CD4-positive, alpha-beta T cell (primary cell): ENCODE data around the gene WDR72. TPM values are rescaled to one million over a fixed set of nuclear protein-coding genes. Genes with fewer than 3 reads are reported as not detected.

Source experiments
- ATAC-seq: fragments of 200-7000 bp; cut with Tn5 transposase; one replicate; pipeline ENCODE4 v1.10.0; 2022; ENCODE audit warnings: mild to moderate bottlenecking; ENCODE audit not compliant: poor library complexity
- CTCF ChIA-PET: fragments of 350-600 bp; sonication (Branson Sonifier 250); formaldehyde crosslinking; loops from one replicate; lab custom pipeline; 2021; ENCODE audit warnings: antibody characterized with exemption, inconsistent platforms; lab: Charles Lee
- POLR2A ChIA-PET: fragments of 350-600 bp; sonication (Branson Sonifier 250); formaldehyde crosslinking; loops from one replicate; lab custom pipeline; 2021; ENCODE audit warnings: antibody characterized with exemption, inconsistent platforms; lab: Charles Lee
- DNase-seq, 14 experiments: peaks; one replicate each; pipeline ENCODE4 v3.0.0-alpha.2; 2013 to 2020; ENCODE audit warnings: mixed read lengths in 2 of 14
- H3K27ac ChIP-seq, 2 donors: one replicate each; pipeline versions ENCODE4 v1.5.1 to v1.7.0; 2013; ENCODE audit warnings: low read length in 2 of 2, low read depth in 1 of 2, mild to moderate bottlenecking in 1 of 2
- H3K27me3 ChIP-seq, 2 experiments: 1 replicate in 1 of 2; 2 replicates in 1 of 2; pipeline versions ENCODE4 v1.6.1 to v1.7.0; 2013; ENCODE audit warnings: low read length in 2 of 2, control low read depth in 1 of 2, mild to moderate bottlenecking in 1 of 2, moderate library complexity in 1 of 2; ENCODE audit not compliant: insufficient read depth in 2 of 2, control insufficient read depth in 1 of 2
- H3K36me3 ChIP-seq: one replicate; pipeline ENCODE4 v1.6.1; 2013; ENCODE audit warnings: low read length, control low read depth; ENCODE audit not compliant: insufficient read depth
- H3K4me1 ChIP-seq: one replicate; pipeline ENCODE4 v1.6.1; 2013; ENCODE audit warnings: low read length, control low read depth; ENCODE audit not compliant: insufficient read depth
- H3K4me3 ChIP-seq: one replicate; pipeline ENCODE4 v1.5.1; 2013; ENCODE audit warnings: mild to moderate bottlenecking, low read length, moderate library complexity
- H3K9me3 ChIP-seq, 2 experiments: 1 replicate in 1 of 2; 2 replicates in 1 of 2; pipeline versions ENCODE4 v1.6.1 to v1.7.0; 2013; ENCODE audit warnings: low read length in 2 of 2, mild to moderate bottlenecking in 2 of 2, control low read depth in 1 of 2, moderate library complexity in 1 of 2; ENCODE audit not compliant: control insufficient read depth in 1 of 2, insufficient read depth in 1 of 2
- H3K27ac Mint-ChIP-seq: one replicate; pipeline ENCODE4 v1.8.0; 2020; ENCODE audit warnings: mixed read lengths
- H3K27me3 Mint-ChIP-seq: one replicate; pipeline ENCODE4 v1.8.0; 2021; ENCODE audit warnings: mixed read lengths
- H3K36me3 Mint-ChIP-seq: one replicate; pipeline ENCODE4 v1.8.0; 2021; ENCODE audit warnings: low read depth, mixed read lengths
- H3K4me1 Mint-ChIP-seq: one replicate; pipeline ENCODE4 v1.8.0; 2021; ENCODE audit warnings: low read depth, mixed read lengths
- H3K4me3 Mint-ChIP-seq: one replicate; pipeline ENCODE4 v1.8.0; 2020; ENCODE audit warnings: mild to moderate bottlenecking, mixed read lengths
- H3K9me3 Mint-ChIP-seq: one replicate; pipeline ENCODE4 v1.8.0; 2020; ENCODE audit warnings: mixed read lengths
- intact Hi-C, 2 experiments: fragments of 100-400 bp; cut with DNase I in 1 of 2; cut with micrococcal nuclease in 1 of 2; formaldehyde crosslinking; loops; one replicate each; pipeline versions ENCODE4 v1.15.1 to v1.9.0; 2023 to 2025; cut with DNase I, micrococcal nuclease
- total RNA-seq, 174 experiments: library from RNA in 2 of 174; stranded (reverse) in 2 of 174; gene quantifications; one replicate each; pipeline ENCODE4 v1.2.3 and lab custom pipeline; 2021 to 2026
- TF ChIP-seq, protein P1 (sequence below): fragments of 200-600 bp; IDR thresholded peaks from one replicate; pipeline ENCODE4 v1.8.0; 2022; ENCODE audit warnings: antibody characterized with exemption, mild to moderate bottlenecking

Gene WDR72
- total RNA-seq, 2 experiments from 2014 or later, result not detected

DNA sequence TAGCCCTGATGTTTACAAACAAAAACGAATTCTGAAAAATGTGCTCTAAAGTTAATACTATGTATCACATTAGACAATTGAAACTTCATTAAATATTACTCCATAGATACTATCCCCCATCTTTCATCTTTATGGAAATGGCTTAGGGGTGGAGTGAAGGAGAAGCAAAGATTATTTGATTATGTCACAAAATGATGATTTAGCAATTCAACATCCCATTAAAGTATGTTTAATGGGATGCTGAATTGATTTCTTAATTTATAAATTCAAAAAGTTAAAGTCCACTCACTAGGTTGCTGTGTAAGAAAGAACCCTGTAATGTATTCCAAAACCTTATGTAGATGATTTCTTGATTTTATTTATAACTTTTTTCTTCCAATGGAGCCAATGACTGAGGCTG is 201.1 kb downstream of the WDR72 start:
- Mint-ChIP-seq H3K36me3 (no peaks in the 10 kb centered on the region), H3K9me3 (no peaks in the 10 kb centered on the region), H3K27ac (no peak overlapping the region), H3K27me3 (no peaks in the 10 kb centered on the region), H3K4me1 (no peaks in the 10 kb centered on the region), H3K4me3 (no peak overlapping the region)
- Histone ChIP-seq H3K4me3 (no peak overlapping the region), H3K27me3 (no peaks in the 10 kb centered on the region), H3K27ac (no peak overlapping the region), H3K4me1 (no peaks in the 10 kb centered on the region), H3K36me3 (no peaks in the 10 kb centered on the region), H3K9me3 (no peaks in the 10 kb centered on the region)
- intact Hi-C loops, result no loop called here
- no peak for DNase-seq
- CTCF ChIA-PET, result no interaction called here
- TF ChIP-seq, protein P1, sequence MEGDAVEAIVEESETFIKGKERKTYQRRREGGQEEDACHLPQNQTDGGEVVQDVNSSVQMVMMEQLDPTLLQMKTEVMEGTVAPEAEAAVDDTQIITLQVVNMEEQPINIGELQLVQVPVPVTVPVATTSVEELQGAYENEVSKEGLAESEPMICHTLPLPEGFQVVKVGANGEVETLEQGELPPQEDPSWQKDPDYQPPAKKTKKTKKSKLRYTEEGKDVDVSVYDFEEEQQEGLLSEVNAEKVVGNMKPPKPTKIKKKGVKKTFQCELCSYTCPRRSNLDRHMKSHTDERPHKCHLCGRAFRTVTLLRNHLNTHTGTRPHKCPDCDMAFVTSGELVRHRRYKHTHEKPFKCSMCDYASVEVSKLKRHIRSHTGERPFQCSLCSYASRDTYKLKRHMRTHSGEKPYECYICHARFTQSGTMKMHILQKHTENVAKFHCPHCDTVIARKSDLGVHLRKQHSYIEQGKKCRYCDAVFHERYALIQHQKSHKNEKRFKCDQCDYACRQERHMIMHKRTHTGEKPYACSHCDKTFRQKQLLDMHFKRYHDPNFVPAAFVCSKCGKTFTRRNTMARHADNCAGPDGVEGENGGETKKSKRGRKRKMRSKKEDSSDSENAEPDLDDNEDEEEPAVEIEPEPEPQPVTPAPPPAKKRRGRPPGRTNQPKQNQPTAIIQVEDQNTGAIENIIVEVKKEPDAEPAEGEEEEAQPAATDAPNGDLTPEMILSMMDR, result no peak
- POLR2A ChIA-PET, result no interaction called here
- ATAC-seq, result no peak

DNA sequence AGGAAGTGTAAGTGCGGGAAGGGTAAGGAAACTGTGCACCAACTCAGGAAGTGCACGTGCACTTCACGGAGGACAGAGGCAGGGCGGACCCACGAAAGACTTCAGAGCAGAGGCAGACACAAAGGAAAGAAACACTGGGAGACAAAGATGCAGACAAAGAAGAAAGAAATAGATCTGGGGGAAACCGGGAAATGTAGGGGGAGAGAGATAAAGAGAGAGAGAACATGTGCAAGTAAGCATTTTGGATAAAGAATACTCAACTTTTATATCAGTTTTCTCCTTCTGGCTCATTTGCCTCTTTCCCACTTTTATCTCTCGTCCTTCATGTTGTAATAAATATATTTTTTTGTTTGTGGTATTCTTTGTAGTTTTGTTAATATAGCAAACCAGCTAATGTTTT is 204.2 kb downstream of the WDR72 start:
- intact Hi-C loops, result no loop called here
- TF ChIP-seq, protein P1, result no peak
- no peak overlapping the region for H3K27ac ChIP-seq
- no peaks in the 10 kb centered on the region for H3K36me3 ChIP-seq
- no peaks in the 10 kb centered on the region for H3K9me3 ChIP-seq
- H3K27me3 Mint-ChIP-seq, result no peaks in the 10 kb centered on the region
- H3K4me3 Mint-ChIP-seq, result no peak overlapping the region
- DNase-seq (no peak), ATAC-seq (no peak)
- no peaks in the 10 kb centered on the region for H3K27me3 ChIP-seq
- CTCF ChIA-PET, result no interaction called here
- POLR2A ChIA-PET, result no interaction called here
- no peaks in the 10 kb centered on the region for H3K4me1 Mint-ChIP-seq
- no peak overlapping the region for H3K27ac Mint-ChIP-seq
- H3K4me3 ChIP-seq, result no peak overlapping the region
- no peaks in the 10 kb centered on the region for H3K36me3 Mint-ChIP-seq
- H3K9me3 Mint-ChIP-seq, result no peaks in the 10 kb centered on the region
- no peaks in the 10 kb centered on the region for H3K4me1 ChIP-seq

DNA sequence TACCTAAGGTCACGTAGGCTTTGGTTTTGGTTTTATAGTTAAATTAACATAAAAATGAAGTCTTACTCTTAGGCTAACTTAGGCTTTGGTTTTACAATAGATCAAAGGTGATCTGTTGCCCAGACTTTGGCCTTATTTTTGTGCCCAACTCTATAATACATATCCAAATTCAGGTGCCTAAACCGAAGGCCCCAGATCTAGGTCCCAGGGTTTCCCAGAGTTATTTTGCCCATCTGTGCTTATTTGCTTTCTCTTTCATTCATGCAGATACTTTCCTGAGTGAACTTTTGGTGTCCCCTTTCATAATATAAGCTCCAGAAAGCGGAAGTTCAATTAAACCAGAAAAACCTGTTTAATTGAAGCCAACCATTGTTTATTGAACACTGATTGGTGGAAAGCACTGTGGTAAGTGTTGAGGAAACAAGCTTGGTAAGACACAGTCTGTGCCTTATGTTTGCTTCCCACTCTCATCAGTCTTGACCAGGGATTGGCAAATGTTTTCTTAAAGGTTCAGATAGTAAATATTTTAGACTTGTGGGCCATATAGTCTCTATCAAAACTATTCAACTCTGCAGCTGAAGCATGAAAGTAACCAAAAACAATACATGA is 209.7 kb downstream of the WDR72 start:
- no peaks in the 10 kb centered on the region for H3K27me3 Mint-ChIP-seq
- H3K4me3 Mint-ChIP-seq, result no peak overlapping the region
- Histone ChIP-seq H3K9me3 (peaks cover 0 to 4% of the 10 kb centered on the region in 2 experiments), H3K27ac (no peak overlapping the region), H3K27me3 (no peaks in the 10 kb centered on the region), H3K4me3 (no peak overlapping the region), H3K36me3 (no peaks in the 10 kb centered on the region), H3K4me1 (no peaks in the 10 kb centered on the region)
- ChIA-PET POLR2A (no interaction called here), CTCF (interaction anchor here (0.6 to 1.1 kb wide), 2 partner anchors 10 to 12 kb away, joined by 3 to 4 read pairs; no protein-coding TSS in a partner anchor)
- DNase-seq (no peak), ATAC-seq (no peak)
- H3K27ac Mint-ChIP-seq, result no peak overlapping the region
- intact Hi-C loops, result no loop called here
- no peaks in the 10 kb centered on the region for H3K9me3 Mint-ChIP-seq
- TF ChIP-seq, protein P1, result no peak
- H3K36me3 Mint-ChIP-seq, result no peaks in the 10 kb centered on the region
- no peaks in the 10 kb centered on the region for H3K4me1 Mint-ChIP-seq
